ENCODE results near the gene RGS17.

Gene RGS17

DNA sequence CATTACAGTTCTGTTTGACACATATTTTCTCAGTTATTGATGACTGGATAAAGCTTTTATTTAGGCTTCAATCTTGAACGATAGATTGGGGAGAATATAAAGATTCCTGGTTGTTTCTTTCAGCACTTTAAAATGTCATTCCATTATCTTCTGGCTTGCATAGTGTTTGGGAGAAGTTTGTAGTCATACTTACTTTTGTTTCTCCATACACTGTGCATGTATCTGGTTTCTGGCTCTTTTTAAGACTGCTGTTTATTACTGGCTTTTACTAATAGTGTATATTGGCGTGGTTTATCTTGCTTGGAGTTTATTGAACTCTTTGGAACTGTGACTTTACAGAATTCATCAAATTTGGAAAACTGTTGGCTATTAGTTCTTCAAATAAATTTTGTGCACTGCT, 49.2 kb downstream of the RGS17 start:
- peaks cover 14% of the 10 kb centered on the region for H3K27me3 Mint-ChIP-seq
- no peaks in the 10 kb centered on the region for H3K4me1 Mint-ChIP-seq (ENCODE audit: low read depth)
- H3K36me3 Mint-ChIP-seq (ENCODE audit: low read depth): no peaks in the 10 kb centered on the region
- no peak overlapping the region for H3K4me3 Mint-ChIP-seq
- no peaks in the 10 kb centered on the region for H3K9me3 Mint-ChIP-seq
- no peak overlapping the region for H3K27ac Mint-ChIP-seq

DNA sequence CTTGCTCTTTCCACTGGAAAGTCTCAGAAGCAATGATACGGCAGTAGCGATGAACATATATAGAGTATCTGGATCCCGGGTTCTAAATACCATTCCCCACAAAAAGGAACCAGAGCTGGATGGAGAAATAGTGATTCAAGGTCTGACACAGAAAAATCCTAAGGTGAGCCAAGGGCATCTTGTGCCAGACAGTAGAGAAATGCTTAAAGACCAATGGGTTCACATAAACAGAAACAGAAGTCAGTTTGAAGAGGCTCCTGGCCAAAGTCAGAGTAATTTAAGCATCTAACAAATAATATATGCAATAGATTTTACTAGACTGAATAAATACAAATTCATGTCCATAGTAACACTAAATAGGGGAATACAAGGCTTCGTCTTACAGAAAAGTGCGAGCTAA, 54.7 kb downstream of the RGS17 start:
- no peak overlapping the region for H3K27ac Mint-ChIP-seq

GRCh38 chr6:153074761-153075160, 56.3 kb downstream of the RGS17 start:
- Mint-ChIP-seq H3K27ac (no peak overlapping the region), H3K4me1 (ENCODE audit: low read depth) (no peaks in the 10 kb centered on the region), H3K27me3 (no peaks in the 10 kb centered on the region)

More for the DNA sequence above, 54.7 kb downstream of the RGS17 start:
- H3K4me3 Mint-ChIP-seq: no peak overlapping the region
- H3K9me3 Mint-ChIP-seq: no peaks in the 10 kb centered on the region
- H3K27me3 Mint-ChIP-seq: peaks cover 4% of the 10 kb centered on the region
- no peaks in the 10 kb centered on the region for H3K4me1 Mint-ChIP-seq (ENCODE audit: low read depth)
- H3K36me3 Mint-ChIP-seq (ENCODE audit: low read depth): no peaks in the 10 kb centered on the region

GRCh38 chr6:153073841-153074240, 57.2 kb downstream of the RGS17 start:
- Mint-ChIP-seq H3K27ac (no peak overlapping the region), H3K4me3 (no peak overlapping the region), H3K27me3 (no peaks in the 10 kb centered on the region)

More at GRCh38 chr6:153074761-153075160, 56.3 kb downstream of the RGS17 start:
- H3K4me3 Mint-ChIP-seq: no peak overlapping the region
- no peaks in the 10 kb centered on the region for H3K36me3 Mint-ChIP-seq (ENCODE audit: low read depth)
- no peaks in the 10 kb centered on the region for H3K9me3 Mint-ChIP-seq

GRCh38 chr6:153070756-153071155, 60.3 kb downstream of the RGS17 start:
- H3K27me3 Mint-ChIP-seq: peaks cover 9% of the 10 kb centered on the region
- H3K36me3 Mint-ChIP-seq (ENCODE audit: low read depth): no peaks in the 10 kb centered on the region
- H3K27ac Mint-ChIP-seq: no peak overlapping the region
- peaks cover 8% of the 10 kb centered on the region for H3K9me3 Mint-ChIP-seq
- H3K4me3 Mint-ChIP-seq: no peak overlapping the region
- H3K4me1 Mint-ChIP-seq (ENCODE audit: low read depth): no peaks in the 10 kb centered on the region

More at GRCh38 chr6:153073841-153074240, 57.2 kb downstream of the RGS17 start:
- H3K9me3 Mint-ChIP-seq: no peaks in the 10 kb centered on the region
- H3K4me1 Mint-ChIP-seq (ENCODE audit: low read depth): no peaks in the 10 kb centered on the region
- no peaks in the 10 kb centered on the region for H3K36me3 Mint-ChIP-seq (ENCODE audit: low read depth)

GRCh38 chr6:153069897-153070296, 61.2 kb downstream of the RGS17 start:
- Mint-ChIP-seq H3K27ac (no peak overlapping the region), H3K27me3 (peaks cover 12% of the 10 kb centered on the region), H3K4me3 (no peak overlapping the region), H3K36me3 (ENCODE audit: low read depth) (no peaks in the 10 kb centered on the region), H3K9me3 (peaks cover 12% of the 10 kb centered on the region), H3K4me1 (ENCODE audit: low read depth) (no peaks in the 10 kb centered on the region)

- Mint-ChIP-seq H3K4me3 (no peak overlapping the region), H3K36me3 (ENCODE audit: low read depth) (no peaks in the 10 kb centered on the region), H3K27me3 (peaks cover 35% of the 10 kb centered on the region), H3K4me1 (ENCODE audit: low read depth) (no peaks in the 10 kb centered on the region), H3K9me3 (peaks cover 24% of the 10 kb centered on the region), H3K27ac (no peak overlapping the region)
These were observed 65.9 kb downstream of the RGS17 start for GRCh38 chr6:153065222-153065621.

DNA sequence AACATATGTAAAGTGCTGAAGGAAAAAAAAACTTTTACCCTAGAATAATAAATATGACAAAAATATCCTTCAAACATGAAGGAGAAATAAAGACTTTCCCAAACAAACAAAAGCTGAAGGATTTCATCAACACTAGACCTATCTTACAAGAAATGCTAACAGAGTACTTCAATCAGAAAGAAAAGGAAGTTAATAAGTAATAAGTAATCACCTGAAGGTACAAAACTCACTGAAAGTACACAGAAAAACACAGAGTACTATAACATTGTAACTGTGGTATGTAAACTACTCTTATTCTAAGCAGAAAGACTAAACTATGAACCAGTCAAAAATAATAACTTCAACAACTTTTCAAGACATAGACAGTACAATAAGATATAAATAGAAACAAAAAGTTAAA, 67.1 kb downstream of the RGS17 start:
- no peaks in the 10 kb centered on the region for H3K36me3 Mint-ChIP-seq (ENCODE audit: low read depth)
- H3K4me3 Mint-ChIP-seq: no peak overlapping the region
- H3K9me3 Mint-ChIP-seq: peaks cover 24% of the 10 kb centered on the region
- H3K27ac Mint-ChIP-seq: no peak overlapping the region
- H3K27me3 Mint-ChIP-seq: peaks cover 39% of the 10 kb centered on the region
- no peaks in the 10 kb centered on the region for H3K4me1 Mint-ChIP-seq (ENCODE audit: low read depth)

GRCh38 chr6:153062516-153062915, 68.6 kb downstream of the RGS17 start:
- Mint-ChIP-seq H3K4me1 (ENCODE audit: low read depth) (no peaks in the 10 kb centered on the region), H3K27ac (no peak overlapping the region), H3K27me3 (peaks cover 37% of the 10 kb centered on the region), H3K36me3 (ENCODE audit: low read depth) (no peaks in the 10 kb centered on the region), H3K4me3 (no peak overlapping the region), H3K9me3 (peaks cover 24% of the 10 kb centered on the region)

DNA sequence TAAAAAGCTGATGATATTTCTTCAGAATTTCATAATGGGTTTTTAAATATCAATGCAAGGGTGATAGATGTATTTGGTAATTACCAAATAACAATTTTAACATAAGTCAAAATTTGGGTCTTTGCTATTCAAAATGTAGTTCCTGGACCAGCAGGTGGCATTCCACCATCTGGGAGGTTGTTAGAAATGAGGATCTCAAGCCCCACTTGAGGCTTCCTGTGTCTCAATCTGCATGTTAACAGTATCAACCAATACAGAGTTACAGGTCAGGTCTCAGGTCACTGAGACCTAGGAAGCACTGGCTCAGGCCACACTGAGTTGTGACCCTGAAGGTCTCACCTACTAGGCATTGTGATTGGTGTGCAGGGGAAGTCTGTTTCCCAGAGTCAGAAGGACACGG, 71.3 kb downstream of the RGS17 start:
- no peaks in the 10 kb centered on the region for H3K36me3 Mint-ChIP-seq (ENCODE audit: low read depth)
- H3K4me1 Mint-ChIP-seq (ENCODE audit: low read depth): no peaks in the 10 kb centered on the region
- H3K27ac Mint-ChIP-seq: no peak overlapping the region
- H3K4me3 Mint-ChIP-seq: no peak overlapping the region
- H3K9me3 Mint-ChIP-seq: peaks cover 13% of the 10 kb centered on the region
- H3K27me3 Mint-ChIP-seq: peaks cover 27% of the 10 kb centered on the region

- Mint-ChIP-seq H3K27ac (no peak overlapping the region), H3K27me3 (peaks cover 27% of the 10 kb centered on the region), H3K36me3 (ENCODE audit: low read depth) (no peaks in the 10 kb centered on the region), H3K9me3 (peaks cover 13% of the 10 kb centered on the region), H3K4me1 (ENCODE audit: low read depth) (no peaks in the 10 kb centered on the region), H3K4me3 (no peak overlapping the region)
These were observed 71.8 kb downstream of the RGS17 start for GRCh38 chr6:153059311-153059710.

GRCh38 chr6:153058909-153059308, 72.2 kb downstream of the RGS17 start:
- Mint-ChIP-seq H3K4me1 (ENCODE audit: low read depth) (no peaks in the 10 kb centered on the region), H3K4me3 (no peak overlapping the region), H3K27me3 (peaks cover 24% of the 10 kb centered on the region), H3K36me3 (ENCODE audit: low read depth) (no peaks in the 10 kb centered on the region), H3K9me3 (peaks cover 12% of the 10 kb centered on the region), H3K27ac (no peak overlapping the region)

DNA sequence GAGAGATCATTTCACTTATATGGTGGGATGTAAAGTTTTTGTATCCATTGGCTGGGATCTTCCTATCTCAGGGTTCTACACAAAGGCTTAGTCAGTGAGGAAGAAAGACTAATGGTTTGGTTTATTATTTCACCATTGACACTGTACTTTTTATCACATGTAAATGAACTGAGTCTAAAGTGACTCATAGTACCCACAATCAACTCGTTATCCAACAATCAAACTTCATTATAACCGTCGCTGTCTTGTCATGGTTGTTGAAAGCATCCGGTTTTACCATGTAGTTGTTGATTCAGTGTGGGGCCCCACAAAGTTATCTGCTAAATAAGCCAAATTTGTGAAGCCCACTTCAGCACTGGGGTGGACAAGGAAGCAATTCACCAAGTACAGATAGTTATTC, 72.8 kb downstream of the RGS17 start:
- no peaks in the 10 kb centered on the region for H3K4me1 Mint-ChIP-seq (ENCODE audit: low read depth)
- H3K27ac Mint-ChIP-seq: no peak overlapping the region
- peaks cover 18% of the 10 kb centered on the region for H3K27me3 Mint-ChIP-seq
- H3K4me3 Mint-ChIP-seq: no peak overlapping the region
- peaks cover 6% of the 10 kb centered on the region for H3K9me3 Mint-ChIP-seq
- no peaks in the 10 kb centered on the region for H3K36me3 Mint-ChIP-seq (ENCODE audit: low read depth)

GRCh38 chr6:153056308-153056707, 74.8 kb downstream of the RGS17 start:
- Mint-ChIP-seq H3K9me3 (no peaks in the 10 kb centered on the region), H3K36me3 (ENCODE audit: low read depth) (no peaks in the 10 kb centered on the region), H3K4me1 (ENCODE audit: low read depth) (no peaks in the 10 kb centered on the region), H3K27ac (no peak overlapping the region), H3K27me3 (peaks cover 17% of the 10 kb centered on the region), H3K4me3 (no peak overlapping the region)

- Mint-ChIP-seq H3K27ac (no peak overlapping the region), H3K36me3 (ENCODE audit: low read depth) (no peaks in the 10 kb centered on the region), H3K9me3 (peaks cover 6% of the 10 kb centered on the region), H3K4me3 (no peak overlapping the region), H3K4me1 (ENCODE audit: low read depth) (no peaks in the 10 kb centered on the region), H3K27me3 (peaks cover 4% of the 10 kb centered on the region)
These were observed 79.3 kb downstream of the RGS17 start for GRCh38 chr6:153051801-153052200.

- Mint-ChIP-seq H3K4me1 (ENCODE audit: low read depth) (no peaks in the 10 kb centered on the region), H3K36me3 (ENCODE audit: low read depth) (no peaks in the 10 kb centered on the region), H3K9me3 (peaks cover 6% of the 10 kb centered on the region), H3K27ac (no peak overlapping the region), H3K27me3 (peaks cover 4% of the 10 kb centered on the region), H3K4me3 (no peak overlapping the region)
These were observed 82.5 kb downstream of the RGS17 start for GRCh38 chr6:153048631-153049030.
